ENCODE data around the gene COBLL1. TPM values are rescaled to one million over a fixed set of nuclear protein-coding genes. Genes with fewer than 3 reads are reported as not detected.

COBLL1 gene
- total and polyA plus RNA-seq, 2 of the 4 experiments (the other 2 are of a cell fraction) = 0.79 to 1.1 TPM

DNA sequence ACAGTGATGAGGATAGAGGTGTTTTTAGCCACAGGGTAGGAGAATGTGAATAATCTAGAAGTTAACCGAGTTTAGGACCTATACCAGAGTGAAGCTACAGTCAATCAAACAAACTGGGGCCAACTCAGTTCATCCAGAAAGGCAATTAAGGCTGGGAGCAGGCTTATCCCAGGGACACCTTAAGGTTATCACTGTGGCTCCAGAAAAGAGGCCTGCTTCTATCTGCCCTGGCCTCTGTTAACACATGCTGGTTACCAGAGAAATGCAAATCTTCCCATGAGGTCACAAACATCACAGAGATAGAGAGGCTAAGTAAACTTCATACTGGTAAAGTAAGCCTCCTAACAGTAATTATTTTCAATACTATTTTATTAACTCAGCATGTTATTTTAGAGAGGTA lies 127.2 kb downstream of the COBLL1 start:
- TF ChIP-seq MAZ (IDR thresholded peaks at IDR 0.05; ENCODE audit: borderline replicate concordance, low read depth, low read length) (no peak), NFE2L2 (IDR thresholded peaks at IDR 0.05; ENCODE audit: low read depth, low read length) (no peak), POLR2A (IDR thresholded peaks at IDR 0.05; ENCODE audit: low read depth, low read length) (no peak), CHD1 (IDR thresholded peaks at IDR 0.05; ENCODE audit: low read depth, low read length) (no peak), RFX5 (IDR thresholded peaks at IDR 0.05; ENCODE audit: low read depth, low read length) (no peak), RAD21 (IDR thresholded peaks at IDR 0.05; ENCODE audit: low read length) (no peak), FOS (IDR thresholded peaks at IDR 0.05; ENCODE audit: low read depth, low read length) (no peak), SMC3 (IDR thresholded peaks at IDR 0.05; ENCODE audit: low read depth, low read length) (no peak), BHLHE40 (IDR thresholded peaks at IDR 0.05; ENCODE audit: low read depth, low read length) (no peak), MAFK (IDR thresholded peaks at IDR 0.05; ENCODE audit: low read depth, low read length) (no peak), RCOR1 (IDR thresholded peaks at IDR 0.05; ENCODE audit: insufficient replicate concordance, low read length) (no peak), CEBPB (IDR thresholded peaks at IDR 0.05; ENCODE audit: low read depth, low read length) (no peak), MXI1 (IDR thresholded peaks at IDR 0.05; ENCODE audit: borderline replicate concordance, low read depth, low read length) (no peak)
- TF ChIP-seq, protein P1, sequence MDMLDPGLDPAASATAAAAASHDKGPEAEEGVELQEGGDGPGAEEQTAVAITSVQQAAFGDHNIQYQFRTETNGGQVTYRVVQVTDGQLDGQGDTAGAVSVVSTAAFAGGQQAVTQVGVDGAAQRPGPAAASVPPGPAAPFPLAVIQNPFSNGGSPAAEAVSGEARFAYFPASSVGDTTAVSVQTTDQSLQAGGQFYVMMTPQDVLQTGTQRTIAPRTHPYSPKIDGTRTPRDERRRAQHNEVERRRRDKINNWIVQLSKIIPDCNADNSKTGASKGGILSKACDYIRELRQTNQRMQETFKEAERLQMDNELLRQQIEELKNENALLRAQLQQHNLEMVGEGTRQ (IDR thresholded peaks at IDR 0.05; ENCODE audit: low read depth, low read length) = no peak
- TF ChIP-seq, protein P2, sequence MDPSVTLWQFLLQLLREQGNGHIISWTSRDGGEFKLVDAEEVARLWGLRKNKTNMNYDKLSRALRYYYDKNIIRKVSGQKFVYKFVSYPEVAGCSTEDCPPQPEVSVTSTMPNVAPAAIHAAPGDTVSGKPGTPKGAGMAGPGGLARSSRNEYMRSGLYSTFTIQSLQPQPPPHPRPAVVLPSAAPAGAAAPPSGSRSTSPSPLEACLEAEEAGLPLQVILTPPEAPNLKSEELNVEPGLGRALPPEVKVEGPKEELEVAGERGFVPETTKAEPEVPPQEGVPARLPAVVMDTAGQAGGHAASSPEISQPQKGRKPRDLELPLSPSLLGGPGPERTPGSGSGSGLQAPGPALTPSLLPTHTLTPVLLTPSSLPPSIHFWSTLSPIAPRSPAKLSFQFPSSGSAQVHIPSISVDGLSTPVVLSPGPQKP (IDR thresholded peaks at IDR 0.05; ENCODE audit: borderline replicate concordance, low read depth, low read length) = no peak
- TF ChIP-seq, protein P3, sequence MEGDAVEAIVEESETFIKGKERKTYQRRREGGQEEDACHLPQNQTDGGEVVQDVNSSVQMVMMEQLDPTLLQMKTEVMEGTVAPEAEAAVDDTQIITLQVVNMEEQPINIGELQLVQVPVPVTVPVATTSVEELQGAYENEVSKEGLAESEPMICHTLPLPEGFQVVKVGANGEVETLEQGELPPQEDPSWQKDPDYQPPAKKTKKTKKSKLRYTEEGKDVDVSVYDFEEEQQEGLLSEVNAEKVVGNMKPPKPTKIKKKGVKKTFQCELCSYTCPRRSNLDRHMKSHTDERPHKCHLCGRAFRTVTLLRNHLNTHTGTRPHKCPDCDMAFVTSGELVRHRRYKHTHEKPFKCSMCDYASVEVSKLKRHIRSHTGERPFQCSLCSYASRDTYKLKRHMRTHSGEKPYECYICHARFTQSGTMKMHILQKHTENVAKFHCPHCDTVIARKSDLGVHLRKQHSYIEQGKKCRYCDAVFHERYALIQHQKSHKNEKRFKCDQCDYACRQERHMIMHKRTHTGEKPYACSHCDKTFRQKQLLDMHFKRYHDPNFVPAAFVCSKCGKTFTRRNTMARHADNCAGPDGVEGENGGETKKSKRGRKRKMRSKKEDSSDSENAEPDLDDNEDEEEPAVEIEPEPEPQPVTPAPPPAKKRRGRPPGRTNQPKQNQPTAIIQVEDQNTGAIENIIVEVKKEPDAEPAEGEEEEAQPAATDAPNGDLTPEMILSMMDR (conservative IDR thresholded peaks at IDR 0.05; ENCODE audit: low read depth, low read length) = no peak
- no peak for DNase-seq
- Histone ChIP-seq H2BK120ac (ENCODE audit: low read depth, low read length) (no peak overlapping the region), H4K20me1 (ENCODE audit: insufficient read depth, low read length) (no peaks in the 10 kb centered on the region), H2BK5ac (ENCODE audit: low read depth, low read length, poor library complexity, severe bottlenecking) (no peak overlapping the region), H3K9me3 (ENCODE audit: control insufficient read depth, insufficient read depth, low read length) (no peaks in the 10 kb centered on the region), H3K4me2 (ENCODE audit: low read depth, low read length) (no peak overlapping the region), H3K14ac (replicated peaks; ENCODE audit: low read depth, low read length) (no peak overlapping the region), H2AK9ac (replicated peaks; ENCODE audit: low read depth, low read length, poor library complexity) (no peak overlapping the region), H4K91ac (ENCODE audit: insufficient read depth, low read depth, low read length) (no peak overlapping the region), H2BK20ac (ENCODE audit: low read depth, low read length) (no peak overlapping the region), H4K5ac (ENCODE audit: low read depth, low read length) (no peak overlapping the region), H3K56ac (ENCODE audit: extremely low read depth, insufficient read depth, low read length) (no peak overlapping the region), H2AK5ac (ENCODE audit: low read depth, low read length) (no peak overlapping the region), H3K4ac (ENCODE audit: low read depth, low read length) (no peak overlapping the region), H2AFZ (replicated peaks; ENCODE audit: low read length, poor library complexity) (no peak overlapping the region), H3K18ac (ENCODE audit: low read depth, low read length) (no peak overlapping the region), H3K27me3 (ENCODE audit: control insufficient read depth, insufficient read depth, low read length) (no peaks in the 10 kb centered on the region), H3K79me1 (ENCODE audit: low read depth in 1 of 2, low read length in 2 of 2) (no peaks in the 10 kb centered on the region), H3K4me3 (ENCODE audit: insufficient read depth, low read depth, low read length) (no peak overlapping the region), H3K23ac (ENCODE audit: low read depth, low read length) (no peak overlapping the region), H2BK15ac (ENCODE audit: low read depth, low read length) (no peak overlapping the region), H3K27ac (ENCODE audit: insufficient read depth, low read length) (no peak overlapping the region), H3K9ac (ENCODE audit: low read depth, low read length) (no peak overlapping the region), H3K9me1 (ENCODE audit: insufficient read depth, low read length) (no peaks in the 10 kb centered on the region), H4K8ac (ENCODE audit: low read depth in 2 of 2, low read length in 2 of 2) (no peak overlapping the region), H3K36me3 (ENCODE audit: control insufficient read depth, insufficient read depth, low read length) (no peaks in the 10 kb centered on the region), H3K4me1 (ENCODE audit: control insufficient read depth, insufficient read depth, low read length) (no peaks in the 10 kb centered on the region)
- intact Hi-C loops (cut with micrococcal nuclease) (no loop called here), in situ Hi-C loops (cut with MboI; ENCODE audit: low sequenced_read_pairs) (loop anchor here (10.0 kb wide), 1 partner anchor 150 kb away; no protein-coding TSS in a partner anchor), dilution Hi-C loops (cut with HindIII; ENCODE audit: low sequenced_read_pairs, unreplicated experiment) (no loop called here)
- ChIA-PET CTCF (interaction anchor here (0.7 kb wide), 1 partner anchor 1557 kb away, joined by 3 read pairs; no protein-coding TSS in a partner anchor), POLR2A (ENCODE audit: unreplicated experiment) (no interaction called here)
- no CpG with 5 or more reads among the region's 1 CpG for WGBS, 2 experiments (ENCODE audit: extremely low coverage in 2 of 2, insufficient read length in 1 of 2)
- BruUV-seq (replicated peaks) = no TSS peak
- no peak for ATAC-seq (ENCODE audit: low read depth)
